Motor neuron (in vitro differentiated cells): Measurements from ENCODE around the gene SOX9. TPM values are rescaled to one million over a fixed set of nuclear protein-coding genes. Genes with fewer than 3 reads are reported as not detected.

Source experiments
- ATAC-seq, 8 experiments: fragments of 200-7000 bp; cut with Tn5 transposase; replicated peaks in 6 of 8; 2 replicates each; pipeline ENCODE4 v1.8.0; 2021; ENCODE audit warnings: mild to moderate bottlenecking in 8 of 8, moderate library complexity in 8 of 8
- H3K27ac ChIP-seq, 2 donors: fragments of 250-450 bp; sonication (Bioruptor Pico); 2 replicates each; pipeline ENCODE4 v1.9.0; 2021; ENCODE audit warnings: antibody characterized with exemption in 2 of 2, mild to moderate bottlenecking in 2 of 2, moderate library complexity in 1 of 2
- H3K4me1 ChIP-seq, 2 donors: fragments of 250-450 bp; sonication (Bioruptor Pico); replicated peaks in 1 of 2; 2 replicates each; pipeline ENCODE4 v1.6.1; 2021; ENCODE audit warnings: antibody characterized with exemption in 2 of 2, mild to moderate bottlenecking in 2 of 2, moderate library complexity in 1 of 2
- H3K4me3 ChIP-seq, 5 donors: fragments of 250-450 bp; sonication (Bioruptor Pico); 2 replicates each; pipeline ENCODE4 v1.9.0; 2021; ENCODE audit warnings: antibody characterized with exemption in 5 of 5, mild to moderate bottlenecking in 5 of 5, moderate library complexity in 4 of 5
- WGBS, 10 experiments: fragments of 450-650 bp; shearing (Covaris generic); methylation state at CpG; one replicate each; pipeline ENCODE4 v1.0.0; 2022; 5-methylcytosine and 5-hydroxymethylcytosine counted together
- in situ Hi-C, 9 experiments: fragments of 400-800 bp; cut with MboI; loops; one replicate each; pipeline ENCODE4 v1.15.0; 2021; ENCODE audit warnings: low sequenced_read_pairs in 9 of 9, low pct_unique_long_range_greater_than_20kb in 2 of 9; ENCODE audit not compliant: unreplicated experiment in 9 of 9
- total RNA-seq, 8 experiments: library from RNA; unstranded; fragments of 300-600 nt; gene quantifications; 2 replicates each; pipeline versions ENCODE4 v1.2.3 to v1.2.4, GENCODE V29; 2022

Gene SOX9
- total RNA-seq, 8 experiments from 2014 or later: 1.8 to 108 (median 17.3) TPM

DNA sequence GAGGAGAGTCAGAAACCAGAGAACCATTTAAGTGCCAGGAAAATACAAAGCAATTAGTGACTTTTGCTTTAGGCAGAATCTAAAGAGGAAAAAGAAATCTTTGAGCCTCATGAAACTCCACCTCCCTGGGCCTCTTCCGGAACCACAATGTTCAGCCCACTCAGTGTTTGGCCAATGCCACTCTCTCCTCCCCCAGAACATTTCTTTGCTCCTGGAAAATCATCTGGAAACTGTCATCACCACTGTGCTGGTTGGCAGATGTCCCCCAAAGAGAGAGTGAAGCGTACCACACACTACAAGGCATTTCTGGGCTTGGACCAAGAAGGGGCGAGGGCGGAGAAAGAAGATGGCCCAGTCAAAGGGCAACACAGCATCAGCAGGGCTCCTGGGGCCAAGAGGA lies 7.1 kb upstream of the SOX9 start:
- WGBS, 10 experiments: 51 to 100% (median 90%) methylated on average over 2 to 4 of the region's 4 CpGs; no CpG with 5 or more reads in 2 of the 10 experiments
- no peak overlapping the region for H3K27ac ChIP-seq
- in situ Hi-C loops: loop anchor here in 5 of 9 experiments (25.0 kb wide), 4 partner anchors 424 to 1476 kb away; no protein-coding TSS in a partner anchor
- peaks cover 16 to 43% of the 10 kb centered on the region in 2 donors for H3K4me1 ChIP-seq
- no peak for ATAC-seq
- no peak overlapping the region for H3K4me3 ChIP-seq

DNA sequence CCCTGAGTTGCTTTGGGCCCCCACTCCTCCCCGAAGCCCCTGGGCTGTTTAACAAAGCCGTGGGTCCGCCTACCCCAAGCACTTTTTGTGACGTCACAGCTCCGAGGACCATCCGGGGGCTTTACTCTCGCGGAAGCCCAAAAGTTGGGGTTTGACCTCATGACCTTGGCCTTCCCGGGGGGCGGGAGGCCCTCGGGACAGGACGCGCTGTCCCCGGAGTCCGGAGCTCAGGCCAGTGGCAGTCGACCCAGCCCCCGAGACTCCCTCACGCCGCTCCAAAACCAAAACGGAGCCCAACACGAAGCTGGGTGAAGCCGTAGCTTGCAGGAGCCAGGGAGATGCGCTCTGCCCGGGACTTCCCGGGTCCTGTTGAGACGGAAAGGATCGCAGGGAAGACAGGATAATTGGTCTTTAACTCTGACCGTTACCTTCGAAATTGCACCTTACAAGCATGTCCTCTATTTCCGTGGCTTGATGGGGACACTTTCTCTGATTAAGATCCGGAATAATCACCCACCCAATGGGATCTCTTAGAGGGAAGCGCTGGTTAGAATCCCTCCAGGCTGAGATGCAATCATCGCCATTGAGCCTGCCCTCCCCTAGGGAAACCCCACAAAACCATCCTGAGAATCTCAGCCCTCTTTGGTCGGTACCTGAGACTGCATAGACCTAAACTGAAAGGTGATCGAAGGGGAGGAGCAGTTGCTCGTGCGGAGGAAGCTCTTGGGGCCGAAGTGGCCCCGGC lies 4.9 kb upstream of the SOX9 start:
- 0 to 75% (median 20%) methylated on average over 1 to 11 of the region's 39 CpGs; no CpG with 5 or more reads in 4 of the 10 experiments for WGBS, 10 experiments
- Histone ChIP-seq H3K4me3 (peak overlapping the region in 2 of 5 donors; percentile 12 to 44), H3K27ac (no peak overlapping the region), H3K4me1 (peaks cover 16 to 41% of the 10 kb centered on the region in 2 donors)
- no peak for ATAC-seq
- in situ Hi-C loops: loop anchor here in 5 of 9 experiments (25.0 kb wide), 4 partner anchors 421 to 1479 kb away; no protein-coding TSS in a partner anchor

DNA sequence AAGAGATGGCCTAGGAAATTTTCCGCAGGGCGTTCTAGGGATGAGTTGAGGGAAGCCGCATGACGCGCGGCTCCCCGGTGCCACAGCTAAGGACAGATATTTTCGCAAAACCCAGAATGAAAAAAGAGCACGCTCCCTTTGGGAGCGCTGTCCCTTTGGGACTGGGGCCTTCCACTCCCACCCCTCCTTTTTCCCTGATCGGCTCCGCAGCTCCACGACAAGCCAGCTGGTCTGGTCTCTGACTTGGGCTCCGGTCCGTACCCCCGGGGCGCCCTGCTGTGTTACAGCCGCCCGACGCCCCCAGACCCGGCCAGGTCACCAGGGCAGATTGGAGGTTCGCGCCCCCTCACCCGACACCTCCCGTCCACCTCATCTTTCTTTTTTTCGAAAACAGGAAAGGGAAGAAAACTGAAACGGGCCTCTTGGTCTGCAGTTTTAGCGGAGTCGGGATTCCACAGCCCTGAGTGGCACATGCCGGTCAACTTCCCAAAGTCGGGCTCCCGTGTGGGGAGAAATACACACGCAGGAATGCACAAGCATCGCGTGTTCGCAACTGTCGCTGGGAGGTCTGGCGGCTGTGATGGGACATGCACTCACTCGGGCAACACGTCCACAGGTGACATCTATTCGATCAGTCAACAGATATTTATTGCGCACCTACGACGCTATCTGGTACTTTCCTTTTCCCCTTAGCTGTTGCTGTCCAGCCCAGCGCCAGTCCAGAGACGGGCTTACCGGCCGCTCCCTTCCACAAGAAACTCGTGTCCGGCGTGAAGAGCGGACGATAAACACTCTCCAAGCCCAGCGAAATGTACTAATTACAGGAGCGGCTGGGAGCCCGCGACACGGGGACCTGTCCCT lies 3.9 kb upstream of the SOX9 start:
- ATAC-seq: no peak

GRCh38 chr17:72117535-72118334 lies 3.1 kb upstream of the SOX9 start:
- H3K4me3 ChIP-seq: peak overlapping the region; percentile 28 to 44 (median 32)
- no peak overlapping the region for H3K27ac ChIP-seq
- 0 to 38% (median 3%) methylated on average over 1 to 14 of the region's 51 CpGs; no CpG with 5 or more reads in 3 of the 10 experiments for WGBS, 10 experiments
- H3K4me1 ChIP-seq: peaks cover 12 to 32% of the 10 kb centered on the region in 2 donors
- ATAC-seq: peak in 1 of 8 experiments; percentile 0
- in situ Hi-C loops: loop anchor here in 5 of 9 experiments (25.0 kb wide), 4 partner anchors 420 to 1480 kb away; no protein-coding TSS in a partner anchor

More for the DNA sequence above, 3.9 kb upstream of the SOX9 start:
- Histone ChIP-seq H3K27ac (no peak overlapping the region), H3K4me3 (peak overlapping the region in 3 of 5 donors; percentile 32 to 44 (median 36)), H3K4me1 (peaks cover 12 to 32% of the 10 kb centered on the region in 2 donors)
- 0 to 37% (median 10%) methylated on average over 1 to 28 of the region's 58 CpGs for WGBS, 10 experiments
- in situ Hi-C loops: loop anchor here in 5 of 9 experiments (25.0 kb wide), 4 partner anchors 420 to 1480 kb away; no protein-coding TSS in a partner anchor

GRCh38 chr17:72118335-72119076 lies 2.3 kb upstream of the SOX9 start:
- Histone ChIP-seq H3K4me1 (peaks cover 13 to 37% of the 10 kb centered on the region in 2 donors), H3K4me3 (peak overlapping the region; percentile 28 to 44 (median 32)), H3K27ac (no peak overlapping the region)
- WGBS, 10 experiments: 0 to 4% (median 0%) methylated on average over 3 to 9 of the region's 24 CpGs; no CpG with 5 or more reads in 1 of the 10 experiments
- ATAC-seq: peak in 6 of 8 experiments; percentile 4 to 34 (median 20)
- in situ Hi-C loops: loop anchor here in 5 of 9 experiments (25.0 kb wide), 4 partner anchors 419 to 1481 kb away; no protein-coding TSS in a partner anchor

DNA sequence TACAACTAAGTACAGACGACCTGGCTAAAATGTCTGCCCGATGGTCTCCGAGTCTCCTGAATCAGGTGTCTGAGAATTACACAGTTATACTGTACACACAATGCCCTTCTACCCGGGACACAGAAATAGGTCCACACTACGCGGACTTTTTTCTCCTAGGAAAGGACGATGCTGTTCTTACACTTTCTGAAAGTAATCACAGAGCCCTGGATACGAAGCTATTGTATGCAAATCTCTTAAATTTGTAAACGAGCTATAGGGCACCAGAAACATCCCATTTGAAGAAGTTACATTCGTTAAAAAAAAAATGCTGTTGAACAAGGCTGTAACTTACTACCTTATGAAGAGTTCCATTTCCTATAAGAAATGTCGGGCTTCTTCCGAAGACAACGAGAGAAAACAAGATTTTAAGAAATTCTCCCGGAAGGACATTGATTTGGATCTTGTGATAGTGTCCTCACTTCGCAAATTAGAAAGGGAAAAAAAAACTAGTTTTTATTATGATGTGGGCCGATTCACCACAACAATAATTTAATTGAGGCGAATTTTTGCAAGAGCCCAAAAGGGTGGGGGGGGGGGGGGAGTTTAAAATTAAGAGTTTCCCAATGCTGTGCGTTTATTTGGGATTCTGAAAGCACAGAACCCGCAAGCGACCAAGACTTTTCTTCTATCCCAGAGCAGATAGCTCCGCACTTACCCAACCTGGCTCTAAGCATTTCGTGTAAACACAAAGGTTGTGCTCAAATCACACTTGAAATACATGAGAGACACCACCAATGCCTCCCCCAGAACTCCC lies 1.5 kb upstream of the SOX9 start:
- H3K27ac ChIP-seq: no peak overlapping the region
- WGBS, 10 experiments: 6 to 65% (median 16%) methylated on average over 3 to 18 of the region's 22 CpGs
- H3K4me3 ChIP-seq: peak overlapping the region; percentile 44 to 54 (median 48)
- in situ Hi-C loops: loop anchor here in 5 of 9 experiments (25.0 kb wide), 4 partner anchors 418 to 1482 kb away; no protein-coding TSS in a partner anchor
- no peak for ATAC-seq
- peaks cover 21 to 39% of the 10 kb centered on the region in 2 donors for H3K4me1 ChIP-seq

DNA sequence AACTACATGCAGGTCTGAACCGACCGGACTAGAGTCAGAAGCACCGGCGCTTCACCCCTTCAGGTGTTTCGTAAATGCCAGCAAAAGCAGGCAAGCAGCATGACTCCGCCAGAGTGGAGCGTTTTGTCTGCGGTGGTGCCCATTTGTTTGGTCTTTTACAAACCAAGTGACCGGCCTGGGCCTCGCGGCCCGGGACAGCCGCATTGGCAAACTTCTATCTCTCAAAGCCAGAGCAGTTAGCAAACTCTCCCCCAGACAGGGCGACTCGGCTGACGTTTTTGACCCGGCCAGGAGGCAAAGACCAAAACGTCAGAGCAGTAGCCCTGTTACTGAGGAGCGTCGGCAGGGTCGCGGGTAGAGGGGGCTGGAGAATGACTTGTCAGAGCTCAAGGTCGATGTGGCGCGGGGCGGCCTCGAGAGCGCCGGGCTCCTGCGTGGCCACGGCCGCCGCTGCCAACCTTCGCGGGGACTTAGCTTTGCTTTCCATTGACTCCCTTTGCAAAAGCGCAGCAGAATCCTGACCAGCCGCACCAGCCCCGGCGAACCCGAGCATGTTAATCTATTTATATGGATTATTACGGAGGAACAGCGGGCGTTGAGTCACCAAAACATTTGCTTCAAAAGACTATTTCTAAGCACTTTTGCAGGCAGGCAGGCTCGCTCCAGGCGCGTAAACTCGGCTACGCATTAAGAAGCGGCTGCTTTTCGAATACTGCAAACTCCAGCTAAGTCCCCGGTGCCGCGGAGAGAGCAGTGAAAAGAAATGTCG lies 763 bp upstream of the SOX9 start:
- in situ Hi-C loops: loop anchor here in 5 of 9 experiments (25.0 kb wide), 4 partner anchors 417 to 1483 kb away; no protein-coding TSS in a partner anchor
- Histone ChIP-seq H3K4me1 (peaks cover 28 to 45% of the 10 kb centered on the region in 2 donors), H3K4me3 (peak overlapping the region; percentile 44 to 54 (median 48)), H3K27ac (no peak overlapping the region)
- ATAC-seq: peak; percentile 8 to 29 (median 19)
- WGBS, 10 experiments: 0 to 47% (median 11%) methylated on average over 3 to 35 of the region's 54 CpGs; no CpG with 5 or more reads in 3 of the 10 experiments

- WGBS, 10 experiments: 0 to 3% methylated on average over 6 of the region's 88 CpGs; no CpG with 5 or more reads in 8 of the 10 experiments
- ATAC-seq: peak; percentile 34 to 54 (median 38)
- no peak overlapping the region for H3K27ac ChIP-seq
- peaks cover 37% of the 10 kb centered on the region in 2 donors for H3K4me1 ChIP-seq
- H3K4me3 ChIP-seq: peak overlapping the region; percentile 44 to 54 (median 48)
- in situ Hi-C loops: loop anchor here in 5 of 9 experiments (25.0 kb wide), 4 partner anchors 416 to 1484 kb away; no protein-coding TSS in a partner anchor
Measured at GRCh38 chr17:72121164-72122009, 567 bp downstream of the SOX9 start.

GRCh38 chr17:72122010-72122764 lies 1.4 kb downstream of the SOX9 start:
- H3K27ac ChIP-seq: peak overlapping the region in 1 of 2 donors; percentile 29
- WGBS, 10 experiments: 0% methylated on average over 3 of the region's 36 CpGs; no CpG with 5 or more reads in 9 of the 10 experiments
- ATAC-seq: peak in 5 of 8 experiments; percentile 1 to 6 (median 2)
- in situ Hi-C loops: loop anchor here in 5 of 9 experiments (25.0 kb wide), 4 partner anchors 415 to 1485 kb away; no protein-coding TSS in a partner anchor
- H3K4me3 ChIP-seq: peak overlapping the region; percentile 44 to 54 (median 48)
- peaks cover 41 to 45% of the 10 kb centered on the region in 2 donors for H3K4me1 ChIP-seq
